WTC11 (cell line): Measurements from ENCODE around the gene CEBPZOS. TPM values are rescaled to one million over a fixed set of nuclear protein-coding genes. Genes with fewer than 3 reads are reported as not detected.

Source experiments
- ATAC-seq: fragments of 200-7000 bp; cut with Tn5 transposase; 2 replicates; pipeline ENCODE4 v1.10.0; 2021; ENCODE audit warnings: mild to moderate bottlenecking, moderate library complexity
- CTCF ChIA-PET: fragments of 300-600 bp; sonication (Branson Sonifier 250); formaldehyde crosslinking; loops from one replicate; lab custom pipeline; 2021; ENCODE audit warnings: antibody characterized with exemption; lab: Charles Lee
- POLR2A ChIA-PET: fragments of 350-600 bp; sonication (Branson Sonifier 250); formaldehyde crosslinking; loops from one replicate; lab custom pipeline; 2021; ENCODE audit warnings: antibody characterized with exemption; lab: Charles Lee
- DNase-seq: peaks from one replicate; pipeline ENCODE4 v3.0.0; 2021; ENCODE audit warnings: low spot score
- H3K27ac Mint-ChIP-seq: 2 replicates; pipeline ENCODE4 v1.8.0; 2021; ENCODE audit warnings: mixed read lengths
- H3K27me3 Mint-ChIP-seq: 2 replicates; pipeline ENCODE4 v1.8.0; 2021; ENCODE audit warnings: low read depth, mild to moderate bottlenecking, moderate library complexity, mixed read lengths
- H3K36me3 Mint-ChIP-seq: 2 replicates; pipeline ENCODE4 v1.8.0; 2021; ENCODE audit warnings: mixed read lengths
- H3K4me1 Mint-ChIP-seq: 2 replicates; pipeline ENCODE4 v1.8.0; 2022; ENCODE audit warnings: mixed read lengths
- H3K4me3 Mint-ChIP-seq: 2 replicates; pipeline ENCODE4 v1.8.0; 2021; ENCODE audit warnings: mild to moderate bottlenecking, moderate library complexity, mixed read lengths
- H3K9me3 Mint-ChIP-seq: 2 replicates; pipeline ENCODE4 v1.8.0; 2021; ENCODE audit warnings: mixed read lengths
- AFF4 ChIP-seq: sonication (generic); formaldehyde crosslinking; IDR thresholded peaks from 2 replicates; pipeline ENCODE4 v1.8.1; 2023; ENCODE audit warnings: mild to moderate bottlenecking, missing genetic modification reagents, borderline replicate concordance
- AR ChIP-seq: fragments of 250-450 bp; sonication (Bioruptor Pico); IDR thresholded peaks from 2 replicates; pipeline ENCODE4 v1.9.0; 2021; ENCODE audit warnings: mild to moderate bottlenecking
- ARID4B ChIP-seq: sonication (generic); formaldehyde crosslinking; IDR thresholded peaks from 2 replicates; pipeline ENCODE4 v1.8.0; 2023; ENCODE audit warnings: missing genetic modification reagents, mild to moderate bottlenecking, borderline replicate concordance
- ATF3 ChIP-seq: sonication (generic); formaldehyde crosslinking; conservative IDR thresholded peaks from 2 replicates; pipeline ENCODE4 v1.8.1; 2022; ENCODE audit warnings: mild to moderate bottlenecking, missing genetic modification reagents
- CDX4 ChIP-seq: fragments of 250-450 bp; sonication (Bioruptor Pico); IDR thresholded peaks from 2 replicates; pipeline ENCODE4 v1.9.0; 2021; ENCODE audit warnings: moderate library complexity, mild to moderate bottlenecking, inconsistent platforms, borderline replicate concordance
- E2F4 ChIP-seq: sonication (generic); formaldehyde crosslinking; IDR thresholded peaks from 2 replicates; pipeline ENCODE4 v1.8.1; 2022; ENCODE audit warnings: low read depth, mild to moderate bottlenecking, moderate library complexity, missing genetic modification reagents, borderline replicate concordance
- E2F5 ChIP-seq: sonication (generic); formaldehyde crosslinking; IDR thresholded peaks from 2 replicates; pipeline ENCODE4 v1.8.1; 2022; ENCODE audit warnings: mild to moderate bottlenecking, moderate library complexity, missing genetic modification reagents
- EMX1 ChIP-seq: fragments of 250-450 bp; sonication (Bioruptor Pico); IDR thresholded peaks from 2 replicates; pipeline ENCODE4 v1.8.0; 2021; ENCODE audit warnings: mild to moderate bottlenecking
- IRF1 ChIP-seq: sonication (generic); formaldehyde crosslinking; IDR thresholded peaks from 2 replicates; pipeline ENCODE4 v1.8.0; 2023; ENCODE audit warnings: missing genetic modification reagents
- JAZF1 ChIP-seq: fragments of 250-450 bp; sonication (Bioruptor Pico); IDR thresholded peaks from 2 replicates; pipeline ENCODE4 v1.9.0; 2021; ENCODE audit warnings: moderate library complexity, mild to moderate bottlenecking, inconsistent platforms
- KAT7 ChIP-seq: sonication (generic); formaldehyde crosslinking; IDR thresholded peaks from 2 replicates; pipeline ENCODE4 v1.8.1; 2023; ENCODE audit warnings: missing genetic modification reagents, mild to moderate bottlenecking, borderline replicate concordance
- PRRX2 ChIP-seq: fragments of 250-450 bp; sonication (Bioruptor Pico); IDR thresholded peaks from 2 replicates; pipeline ENCODE4 v1.8.0; 2021; ENCODE audit warnings: mild to moderate bottlenecking
- SOX15 ChIP-seq: fragments of 250-450 bp; sonication (Bioruptor Pico); IDR thresholded peaks from 2 replicates; pipeline ENCODE4 v1.9.0; 2021; ENCODE audit warnings: mild to moderate bottlenecking
- ZBTB21 ChIP-seq: sonication (generic); formaldehyde crosslinking; IDR thresholded peaks from 2 replicates; pipeline ENCODE4 v1.8.1; 2023; ENCODE audit warnings: mild to moderate bottlenecking, missing genetic modification reagents, borderline replicate concordance
- ZBTB43 ChIP-seq: sonication (generic); formaldehyde crosslinking; IDR thresholded peaks from 2 replicates; pipeline ENCODE4 v1.8.1; 2023; ENCODE audit warnings: mild to moderate bottlenecking, missing genetic modification reagents
- ZNF232 ChIP-seq: sonication (generic); formaldehyde crosslinking; IDR thresholded peaks from 2 replicates; pipeline ENCODE4 v1.8.0; 2022; ENCODE audit warnings: mild to moderate bottlenecking, missing genetic modification reagents
- total RNA-seq: library from RNA; stranded (reverse); gene quantifications from 3 replicates; pipeline ENCODE4 v1.2.3, GENCODE V29; 2021

Gene CEBPZOS
- total RNA-seq, 1 experiment from 2014 or later, result 129 TPM

- Mint-ChIP-seq H3K9me3 (peaks cover 5% of the 10 kb centered on the region; the same call in 1 of the 2 replicates), H3K4me1 (peaks cover 40% of the 10 kb centered on the region), H3K27ac (no peak overlapping the region), H3K36me3 (peaks cover 22% of the 10 kb centered on the region), H3K4me3 (no peak overlapping the region), H3K27me3 (no peaks in the 10 kb centered on the region)
- no peak for DNase-seq
- POLR2A ChIA-PET, result no interaction called here
- no peak for ATAC-seq
- CTCF ChIA-PET, result no interaction called here
- no peak for TF ChIP-seq ZBTB21
- no peak for TF ChIP-seq ARID4B (CRISPR knock-in tag)
- TF ChIP-seq E2F5 (CRISPR knock-in tag), result no peak
- TF ChIP-seq EMX1 (CRISPR knock-in tag), result no peak
- TF ChIP-seq IRF1 (CRISPR knock-in tag), result no peak
- TF ChIP-seq ZNF232, result no peak
- TF ChIP-seq E2F4, result no peak
- no peak for TF ChIP-seq PRRX2
- no peak for TF ChIP-seq SOX15 (CRISPR knock-in tag)
- TF ChIP-seq ATF3 (CRISPR knock-in tag), result no peak
- TF ChIP-seq AFF4 (CRISPR knock-in tag), result no peak
- no peak for TF ChIP-seq ZBTB43 (CRISPR knock-in tag)
- no peak for TF ChIP-seq CDX4 (CRISPR knock-in tag)
- no peak for TF ChIP-seq AR (CRISPR knock-in tag)
- no peak for TF ChIP-seq JAZF1
- no peak for TF ChIP-seq KAT7 (CRISPR knock-in tag)
- TF ChIP-seq, all 79 proteins: peak for 0
These were observed 43.1 kb upstream of the CEBPZOS start for GRCh38 chr2:37153224-37153623.
